HepG2 (cell line): ENCODE results near the gene ZBTB7B. TPM values are rescaled to one million over a fixed set of nuclear protein-coding genes. Genes with fewer than 3 reads are reported as not detected.
A peak's percentile ranks its signal among the peaks of the same experiment; 100 is the strongest.

Experiments
- ATF4 ChIP-seq, 2 experiments: fragments of 450-650 bp in 1 of 2; sonication (generic) in 1 of 2; formaldehyde crosslinking; IDR thresholded peaks; 2 replicates each; pipeline versions ENCODE4 v1.5.0 to v1.8.0; 2020 to 2022; ENCODE audit warnings: mild to moderate bottlenecking in 1 of 2, missing genetic modification reagents in 1 of 2
- BRCA1 ChIP-seq: sonication (generic); formaldehyde crosslinking; IDR thresholded peaks from 2 replicates; pipeline ENCODE4 v1.4.0; 2020; ENCODE audit warnings: missing genetic modification reagents
- FOXK2 ChIP-seq: fragments of 450-650 bp; IDR thresholded peaks from 2 replicates; pipeline ENCODE4 v1.6.1; 2016
- HMGA1 ChIP-seq: sonication (generic); formaldehyde crosslinking; conservative IDR thresholded peaks from 2 replicates; pipeline ENCODE4 v1.4.0; 2020; ENCODE audit warnings: missing genetic modification reagents
- HNRNPUL1 ChIP-seq: fragments of 200-400 bp; formaldehyde crosslinking; IDR thresholded peaks from 2 replicates; pipeline ENCODE4 v1.6.1; 2017; ENCODE audit warnings: low read depth, mild to moderate bottlenecking, low read length, moderate library complexity
- ISL2 ChIP-seq: sonication (generic); formaldehyde crosslinking; IDR thresholded peaks from 2 replicates; pipeline ENCODE4 v1.5.0; 2020; ENCODE audit warnings: missing genetic modification reagents
- NKX3-1 ChIP-seq: sonication (generic); formaldehyde crosslinking; IDR thresholded peaks from 2 replicates; pipeline ENCODE4 v1.5.0; 2020; ENCODE audit warnings: missing genetic modification reagents
- RNF2 ChIP-seq: fragments of 450-650 bp; conservative IDR thresholded peaks from 2 replicates; pipeline ENCODE4 v1.6.1; 2016; ENCODE audit warnings: low read depth
- RXRA ChIP-seq: sonication (generic); formaldehyde crosslinking; IDR thresholded peaks from 2 replicates; pipeline ENCODE4 v1.5.1; 2020; ENCODE audit warnings: missing genetic modification reagents
- SRF ChIP-seq: IDR thresholded peaks from 2 replicates; pipeline ENCODE4 v1.6.1; 2011; ENCODE audit warnings: mild to moderate bottlenecking, low read depth, low read length, moderate library complexity
- TGIF2 ChIP-seq: IDR thresholded peaks from 2 replicates; pipeline ENCODE4 v1.6.1; 2016; ENCODE audit warnings: control low read depth, missing compliant biosample characterization
- ZNF3 ChIP-seq: IDR thresholded peaks from 2 replicates; pipeline ENCODE4 v1.7.0; 2017; ENCODE audit warnings: inconsistent platforms
- polyA plus RNA-seq, 8 experiments: library from polyadenylated mRNA; depleted of rRNA in 3 of 8; stranded (reverse) in 7 of 8; unstranded in 1 of 8; fragments of >200 nt; fragmentation: Illumina TruSeq in 4 of 8; extraction: Trizol in 4 of 8; gene quantifications; 2 replicates each; pipeline versions ENCODE4 v1.2.1 to v1.2.3, GENCODE V29; 2011 to 2016; ENCODE audit warnings: low read depth in 4 of 8, missing spikeins in 1 of 8, mixed read lengths in 1 of 8; ENCODE audit not compliant: insufficient read depth in 1 of 8
- total RNA-seq, 5 experiments: library from RNA; depleted of rRNA; stranded (reverse); fragments of >200 nt; fragmentation: Illumina TruSeq; extraction: Trizol; gene quantifications; 2 replicates each; pipeline ENCODE4 v1.2.3, GENCODE V29; 2016; ENCODE audit warnings: low read depth in 1 of 5
- TF ChIP-seq, protein P1 (sequence below): sonication (generic); formaldehyde crosslinking; IDR thresholded peaks from 2 replicates; pipeline ENCODE4 v1.5.0; 2020; ENCODE audit warnings: mild to moderate bottlenecking, missing genetic modification reagents, borderline replicate concordance
- TF ChIP-seq, protein P2 (sequence below): IDR thresholded peaks from 2 replicates; pipeline ENCODE4 v1.6.1; 2016; ENCODE audit warnings: low read depth, missing genetic modification reagents, missing compliant biosample characterization

Gene ZBTB7B
- total and polyA plus RNA-seq, 2 of the 13 experiments (the other 11 are each of a cell fraction or from before 2014, with no cell fraction given) = 15.5 to 17.5 TPM

DNA sequence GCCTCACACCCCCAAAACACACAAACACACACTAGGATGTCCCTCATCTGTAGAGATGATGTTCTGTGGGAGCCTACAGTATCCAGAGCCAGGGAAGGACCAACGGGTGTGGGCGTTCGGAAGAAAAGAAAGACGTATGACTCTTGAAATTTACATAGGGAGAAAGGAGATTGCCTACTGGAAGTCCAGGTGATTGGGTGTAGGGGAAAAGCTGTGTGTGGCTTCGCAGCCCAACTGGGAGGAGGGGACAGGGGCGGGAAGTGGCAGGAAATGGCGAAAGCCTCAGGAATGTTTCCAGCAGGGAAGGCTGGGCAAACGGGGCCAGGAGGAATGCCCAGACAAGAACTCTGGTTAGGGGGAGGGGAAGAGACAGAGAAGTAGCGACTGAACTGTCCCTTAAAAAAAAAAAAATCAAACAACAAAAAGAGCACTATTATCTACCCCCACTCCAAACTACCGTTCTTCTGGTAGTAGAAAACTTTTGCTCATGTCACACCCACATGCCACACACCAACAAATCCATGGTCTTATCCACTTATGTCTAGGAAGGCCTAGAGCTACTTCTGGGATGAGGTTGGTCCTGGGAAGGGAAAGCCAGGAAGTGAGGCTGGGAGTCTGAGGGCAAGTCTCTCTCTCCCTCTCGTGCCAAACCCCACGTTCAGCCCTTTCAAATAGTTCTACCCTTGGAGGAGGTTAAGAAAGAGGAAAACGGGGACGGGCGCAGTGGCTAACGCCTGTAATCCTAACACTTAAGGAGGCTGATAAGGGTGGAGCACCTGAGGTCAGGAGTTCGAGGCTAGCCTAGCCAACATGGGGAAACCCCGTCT, 29.9 kb upstream of the ZBTB7B start (continued):
- TF ChIP-seq HNRNPUL1 = no peak
- no peak for TF ChIP-seq BRCA1
- TF ChIP-seq SRF = no peak
- no peak for TF ChIP-seq NKX3-1 (CRISPR knock-in tag)
- TF ChIP-seq ATF4 (CRISPR knock-in tag; IDR thresholded peaks at IDR 0.05) = peak in 1 of 2 experiments; percentile 74; a peak in 2 of 4 replicates
- no peak; the same call in 1 of the 2 replicates for TF ChIP-seq TGIF2 (CRISPR knock-in tag)
- TF ChIP-seq ISL2 (CRISPR knock-in tag) = peak; percentile 33; the same call in 1 of the 2 replicates
- TF ChIP-seq, protein P1, sequence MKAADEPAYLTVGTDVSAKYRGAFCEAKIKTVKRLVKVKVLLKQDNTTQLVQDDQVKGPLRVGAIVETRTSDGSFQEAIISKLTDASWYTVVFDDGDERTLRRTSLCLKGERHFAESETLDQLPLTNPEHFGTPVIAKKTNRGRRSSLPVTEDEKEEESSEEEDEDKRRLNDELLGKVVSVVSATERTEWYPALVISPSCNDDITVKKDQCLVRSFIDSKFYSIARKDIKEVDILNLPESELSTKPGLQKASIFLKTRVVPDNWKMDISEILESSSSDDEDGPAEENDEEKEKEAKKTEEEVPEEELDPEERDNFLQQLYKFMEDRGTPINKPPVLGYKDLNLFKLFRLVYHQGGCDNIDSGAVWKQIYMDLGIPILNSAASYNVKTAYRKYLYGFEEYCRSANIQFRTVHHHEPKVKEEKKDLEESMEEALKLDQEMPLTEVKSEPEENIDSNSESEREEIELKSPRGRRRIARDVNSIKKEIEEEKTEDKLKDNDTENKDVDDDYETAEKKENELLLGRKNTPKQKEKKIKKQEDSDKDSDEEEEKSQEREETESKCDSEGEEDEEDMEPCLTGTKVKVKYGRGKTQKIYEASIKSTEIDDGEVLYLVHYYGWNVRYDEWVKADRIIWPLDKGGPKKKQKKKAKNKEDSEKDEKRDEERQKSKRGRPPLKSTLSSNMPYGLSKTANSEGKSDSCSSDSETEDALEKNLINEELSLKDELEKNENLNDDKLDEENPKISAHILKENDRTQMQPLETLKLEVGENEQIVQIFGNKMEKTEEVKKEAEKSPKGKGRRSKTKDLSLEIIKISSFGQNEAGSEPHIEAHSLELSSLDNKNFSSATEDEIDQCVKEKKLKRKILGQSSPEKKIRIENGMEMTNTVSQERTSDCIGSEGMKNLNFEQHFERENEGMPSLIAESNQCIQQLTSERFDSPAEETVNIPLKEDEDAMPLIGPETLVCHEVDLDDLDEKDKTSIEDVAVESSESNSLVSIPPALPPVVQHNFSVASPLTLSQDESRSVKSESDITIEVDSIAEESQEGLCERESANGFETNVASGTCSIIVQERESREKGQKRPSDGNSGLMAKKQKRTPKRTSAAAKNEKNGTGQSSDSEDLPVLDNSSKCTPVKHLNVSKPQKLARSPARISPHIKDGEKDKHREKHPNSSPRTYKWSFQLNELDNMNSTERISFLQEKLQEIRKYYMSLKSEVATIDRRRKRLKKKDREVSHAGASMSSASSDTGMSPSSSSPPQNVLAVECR = peak; percentile 52; the same call in 1 of the 2 replicates
- no peak for TF ChIP-seq FOXK2
- TF ChIP-seq RNF2 = no peak
- peak; percentile 60; the same call in 1 of the 2 replicates for TF ChIP-seq RXRA (CRISPR knock-in tag)
- TF ChIP-seq ZNF3 = no peak
- no peak for TF ChIP-seq HMGA1
- TF ChIP-seq, protein P2, sequence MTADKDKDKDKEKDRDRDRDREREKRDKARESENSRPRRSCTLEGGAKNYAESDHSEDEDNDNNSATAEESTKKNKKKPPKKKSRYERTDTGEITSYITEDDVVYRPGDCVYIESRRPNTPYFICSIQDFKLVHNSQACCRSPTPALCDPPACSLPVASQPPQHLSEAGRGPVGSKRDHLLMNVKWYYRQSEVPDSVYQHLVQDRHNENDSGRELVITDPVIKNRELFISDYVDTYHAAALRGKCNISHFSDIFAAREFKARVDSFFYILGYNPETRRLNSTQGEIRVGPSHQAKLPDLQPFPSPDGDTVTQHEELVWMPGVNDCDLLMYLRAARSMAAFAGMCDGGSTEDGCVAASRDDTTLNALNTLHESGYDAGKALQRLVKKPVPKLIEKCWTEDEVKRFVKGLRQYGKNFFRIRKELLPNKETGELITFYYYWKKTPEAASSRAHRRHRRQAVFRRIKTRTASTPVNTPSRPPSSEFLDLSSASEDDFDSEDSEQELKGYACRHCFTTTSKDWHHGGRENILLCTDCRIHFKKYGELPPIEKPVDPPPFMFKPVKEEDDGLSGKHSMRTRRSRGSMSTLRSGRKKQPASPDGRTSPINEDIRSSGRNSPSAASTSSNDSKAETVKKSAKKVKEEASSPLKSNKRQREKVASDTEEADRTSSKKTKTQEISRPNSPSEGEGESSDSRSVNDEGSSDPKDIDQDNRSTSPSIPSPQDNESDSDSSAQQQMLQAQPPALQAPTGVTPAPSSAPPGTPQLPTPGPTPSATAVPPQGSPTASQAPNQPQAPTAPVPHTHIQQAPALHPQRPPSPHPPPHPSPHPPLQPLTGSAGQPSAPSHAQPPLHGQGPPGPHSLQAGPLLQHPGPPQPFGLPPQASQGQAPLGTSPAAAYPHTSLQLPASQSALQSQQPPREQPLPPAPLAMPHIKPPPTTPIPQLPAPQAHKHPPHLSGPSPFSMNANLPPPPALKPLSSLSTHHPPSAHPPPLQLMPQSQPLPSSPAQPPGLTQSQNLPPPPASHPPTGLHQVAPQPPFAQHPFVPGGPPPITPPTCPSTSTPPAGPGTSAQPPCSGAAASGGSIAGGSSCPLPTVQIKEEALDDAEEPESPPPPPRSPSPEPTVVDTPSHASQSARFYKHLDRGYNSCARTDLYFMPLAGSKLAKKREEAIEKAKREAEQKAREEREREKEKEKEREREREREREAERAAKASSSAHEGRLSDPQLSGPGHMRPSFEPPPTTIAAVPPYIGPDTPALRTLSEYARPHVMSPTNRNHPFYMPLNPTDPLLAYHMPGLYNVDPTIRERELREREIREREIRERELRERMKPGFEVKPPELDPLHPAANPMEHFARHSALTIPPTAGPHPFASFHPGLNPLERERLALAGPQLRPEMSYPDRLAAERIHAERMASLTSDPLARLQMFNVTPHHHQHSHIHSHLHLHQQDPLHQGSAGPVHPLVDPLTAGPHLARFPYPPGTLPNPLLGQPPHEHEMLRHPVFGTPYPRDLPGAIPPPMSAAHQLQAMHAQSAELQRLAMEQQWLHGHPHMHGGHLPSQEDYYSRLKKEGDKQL (CRISPR knock-in tag) = peak; percentile 46; the same call in 1 of the 2 replicates
